Breast epithelium (tissue), 4 donors: ENCODE results near the gene SPATC1L. TPM values are rescaled to one million over a fixed set of nuclear protein-coding genes. Genes with fewer than 3 reads are reported as not detected.
"Not testable (repeated sequence)": the region's sequence is repeated elsewhere in the genome, so short reads cannot be mapped to it uniquely, and the experiment has no call there.

ENCODE experiments used
- DNase-seq, 2 donors: peaks; one replicate each; pipeline ENCODE4 v3.0.0-alpha.2; 2019; ENCODE audit warnings: low spot score in 2 of 2
- H3K27ac ChIP-seq, 2 donors: fragments of 200-600 bp; sonication (generic) in 1 of 2; one replicate each; pipeline ENCODE4 v1.5.1; 2016 to 2019; ENCODE audit warnings: mild to moderate bottlenecking in 1 of 2
- H3K27me3 ChIP-seq, 2 donors: fragments of 200-600 bp; sonication (generic) in 1 of 2; one replicate each; pipeline versions ENCODE4 v1.5.1 to v1.6.0; 2017 to 2019; ENCODE audit warnings: control low read depth in 1 of 2, mild to moderate bottlenecking in 1 of 2
- H3K36me3 ChIP-seq: fragments of 200-600 bp; one replicate; pipeline ENCODE4 v1.5.1; 2019
- H3K4me1 ChIP-seq, 2 donors: fragments of 200-600 bp; sonication (generic); one replicate each; pipeline ENCODE4 v1.5.1; 2016 to 2019; ENCODE audit warnings: control low read depth in 1 of 2
- H3K4me3 ChIP-seq, 3 donors: fragments of 200-600 bp; sonication (generic); 1 replicate in 2 of 3; 2 replicates in 1 of 3; pipeline ENCODE4 v1.5.1; 2016 to 2019; ENCODE audit warnings: mild to moderate bottlenecking in 3 of 3, moderate library complexity in 2 of 3
- H3K9me3 ChIP-seq, 2 donors: fragments of 200-600 bp; sonication (generic) in 1 of 2; one replicate each; pipeline ENCODE4 v1.5.1; 2016 to 2019; ENCODE audit warnings: control low read depth in 1 of 2
- POLR2A ChIP-seq: fragments of 450-650 bp; IDR thresholded peaks from one replicate; pipeline ENCODE4 v1.6.1; 2016; ENCODE audit warnings: antibody characterized with exemption, mild to moderate bottlenecking, moderate library complexity
- POLR2AphosphoS5 ChIP-seq, 3 donors: sonication (generic); formaldehyde crosslinking; IDR thresholded peaks; one replicate each; pipeline ENCODE4 v1.6.1; 2017; ENCODE audit warnings: antibody characterized with exemption in 3 of 3
- intact Hi-C: fragments of 100-400 bp; cut with DNase I; formaldehyde crosslinking; loops from one replicate; pipeline ENCODE4 v1.15.1; 2023; ENCODE audit warnings: low total_unique reads
- total RNA-seq, 3 donors: library from RNA; depleted of rRNA; stranded (reverse); fragments of >200 nt; gene quantifications; one replicate each; pipeline ENCODE4 v1.1.0, GENCODE V29; 2016
- TF ChIP-seq, protein P1 (sequence below), 3 donors: fragments of 450-650 bp; IDR thresholded peaks; one replicate each; pipeline ENCODE4 v1.5.1; 2016 to 2017; ENCODE audit warnings: antibody characterized with exemption in 3 of 3, mild to moderate bottlenecking in 3 of 3, moderate library complexity in 3 of 3

The SPATC1L gene
- total RNA-seq, 3 donors from 2014 or later = 1.6 to 7.0 (median 6.2) TPM

DNA sequence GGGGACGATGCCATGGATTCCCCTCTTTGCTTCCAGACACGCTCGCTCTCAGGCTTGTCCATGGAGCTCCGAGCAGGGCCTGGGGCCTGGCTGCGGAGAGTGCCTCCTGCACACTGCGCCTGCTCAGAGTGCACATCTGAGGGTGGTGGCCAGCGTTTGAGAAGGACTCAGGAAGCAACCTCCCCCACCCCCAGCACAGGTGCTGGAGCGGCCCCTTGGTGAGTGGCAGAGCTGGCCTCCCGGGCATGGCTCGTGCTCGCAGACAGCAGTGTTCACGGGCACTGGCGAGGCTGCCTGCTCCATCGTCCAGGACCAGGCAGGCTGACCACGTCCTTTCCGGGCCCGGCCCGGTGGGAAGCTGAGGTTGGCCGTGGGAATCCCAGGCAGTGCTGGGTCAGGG, 2.8 kb downstream of the SPATC1L start:
- Histone ChIP-seq H3K9me3 (peaks cover 0 to 5% of the 10 kb centered on the region in 2 donors), H3K27me3 (no peaks in the 10 kb centered on the region), H3K4me3 (no peak overlapping the region), H3K4me1 (no peaks in the 10 kb centered on the region), H3K27ac (no peak overlapping the region), H3K36me3 (no peaks in the 10 kb centered on the region)
- intact Hi-C loops = no loop called here
- TF ChIP-seq POLR2AphosphoS5 (IDR thresholded peaks at IDR 0.05) (no peak), POLR2A (no peak)
- TF ChIP-seq, protein P1, sequence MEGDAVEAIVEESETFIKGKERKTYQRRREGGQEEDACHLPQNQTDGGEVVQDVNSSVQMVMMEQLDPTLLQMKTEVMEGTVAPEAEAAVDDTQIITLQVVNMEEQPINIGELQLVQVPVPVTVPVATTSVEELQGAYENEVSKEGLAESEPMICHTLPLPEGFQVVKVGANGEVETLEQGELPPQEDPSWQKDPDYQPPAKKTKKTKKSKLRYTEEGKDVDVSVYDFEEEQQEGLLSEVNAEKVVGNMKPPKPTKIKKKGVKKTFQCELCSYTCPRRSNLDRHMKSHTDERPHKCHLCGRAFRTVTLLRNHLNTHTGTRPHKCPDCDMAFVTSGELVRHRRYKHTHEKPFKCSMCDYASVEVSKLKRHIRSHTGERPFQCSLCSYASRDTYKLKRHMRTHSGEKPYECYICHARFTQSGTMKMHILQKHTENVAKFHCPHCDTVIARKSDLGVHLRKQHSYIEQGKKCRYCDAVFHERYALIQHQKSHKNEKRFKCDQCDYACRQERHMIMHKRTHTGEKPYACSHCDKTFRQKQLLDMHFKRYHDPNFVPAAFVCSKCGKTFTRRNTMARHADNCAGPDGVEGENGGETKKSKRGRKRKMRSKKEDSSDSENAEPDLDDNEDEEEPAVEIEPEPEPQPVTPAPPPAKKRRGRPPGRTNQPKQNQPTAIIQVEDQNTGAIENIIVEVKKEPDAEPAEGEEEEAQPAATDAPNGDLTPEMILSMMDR (IDR thresholded peaks at IDR 0.05) = no peak
- peak in 1 of 2 donors; percentile 16 for DNase-seq

- TF ChIP-seq POLR2A (no peak), POLR2AphosphoS5 (IDR thresholded peaks at IDR 0.05) (no peak)
- TF ChIP-seq, protein P1 (IDR thresholded peaks at IDR 0.05) = no peak
- Histone ChIP-seq H3K27me3 (no peaks in the 10 kb centered on the region), H3K27ac (no peak overlapping the region), H3K9me3 (peaks cover 0 to 5% of the 10 kb centered on the region in 2 donors), H3K4me1 (no peaks in the 10 kb centered on the region), H3K4me3 (no peak overlapping the region), H3K36me3 (no peaks in the 10 kb centered on the region)
- DNase-seq = peak; percentile 15 to 48
- intact Hi-C loops = no loop called here
Observed at GRCh38 chr21:46180778-46181391, 3.4 kb downstream of the SPATC1L start.

DNA sequence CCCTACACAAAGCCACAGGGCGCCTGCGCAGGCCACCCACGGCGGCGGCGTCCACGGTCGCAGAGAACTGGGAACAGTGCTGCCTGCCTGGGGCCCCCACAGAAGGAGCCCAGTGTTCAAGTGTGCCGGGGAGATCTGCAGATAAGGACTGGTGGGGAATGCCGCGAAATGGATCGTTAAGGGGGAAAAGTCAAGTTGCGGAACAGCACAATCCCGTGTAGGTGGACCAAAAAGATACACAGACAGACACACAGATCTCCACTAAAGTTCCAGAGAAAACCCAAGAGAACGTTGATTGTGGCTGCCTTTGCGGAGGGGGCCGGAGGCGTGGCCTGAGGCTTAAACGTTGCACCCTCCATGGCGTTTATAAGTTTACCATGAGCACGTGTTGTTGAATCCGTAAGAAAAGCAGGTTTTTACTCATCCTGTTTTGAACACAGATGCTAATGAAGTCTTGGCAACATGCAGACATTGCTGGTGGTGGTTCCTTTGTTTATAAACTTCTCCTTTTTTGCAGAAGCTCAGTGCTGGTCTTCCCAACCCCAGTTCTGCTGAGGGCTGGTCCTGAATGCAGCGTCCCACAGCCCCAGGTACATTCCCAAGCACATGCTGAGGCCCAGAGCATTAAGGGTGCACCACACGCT, 4.1 kb downstream of the SPATC1L start:
- intact Hi-C loops = no loop called here
- Histone ChIP-seq H3K27me3 (no peaks in the 10 kb centered on the region), H3K9me3 (peaks cover 0 to 5% of the 10 kb centered on the region in 2 donors), H3K36me3 (no peaks in the 10 kb centered on the region), H3K4me1 (no peaks in the 10 kb centered on the region), H3K4me3 (no peak overlapping the region), H3K27ac (no peak overlapping the region)
- DNase-seq = peak in 1 of 2 donors; percentile 7
- TF ChIP-seq POLR2A = no peak
- TF ChIP-seq POLR2AphosphoS5 (IDR thresholded peaks at IDR 0.05) = no peak
- TF ChIP-seq, protein P1 (IDR thresholded peaks at IDR 0.05) = no peak

DNA sequence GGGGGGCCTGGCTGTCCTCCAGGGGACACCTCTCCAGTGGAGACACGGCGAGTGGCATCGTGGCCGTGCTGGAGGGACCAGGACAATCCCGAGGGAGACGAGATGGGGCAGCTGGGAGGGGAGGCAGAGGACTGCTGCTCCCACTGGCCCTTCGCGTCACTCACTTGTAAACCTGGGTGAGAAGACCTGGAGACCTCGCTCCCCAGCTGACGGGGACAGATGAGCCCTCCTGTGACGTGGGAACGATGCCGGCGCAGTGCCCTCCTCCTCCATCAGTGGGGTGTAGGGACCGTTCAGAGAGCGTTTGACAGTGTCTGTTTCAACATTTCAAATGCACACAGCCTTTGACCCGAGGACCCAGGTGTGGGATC, 4.6 kb downstream of the SPATC1L start:
- TF ChIP-seq POLR2AphosphoS5 (IDR thresholded peaks at IDR 0.05) = no peak
- TF ChIP-seq, protein P1 (IDR thresholded peaks at IDR 0.05) = no peak
- TF ChIP-seq POLR2A = no peak
- intact Hi-C loops = no loop called here

DNA sequence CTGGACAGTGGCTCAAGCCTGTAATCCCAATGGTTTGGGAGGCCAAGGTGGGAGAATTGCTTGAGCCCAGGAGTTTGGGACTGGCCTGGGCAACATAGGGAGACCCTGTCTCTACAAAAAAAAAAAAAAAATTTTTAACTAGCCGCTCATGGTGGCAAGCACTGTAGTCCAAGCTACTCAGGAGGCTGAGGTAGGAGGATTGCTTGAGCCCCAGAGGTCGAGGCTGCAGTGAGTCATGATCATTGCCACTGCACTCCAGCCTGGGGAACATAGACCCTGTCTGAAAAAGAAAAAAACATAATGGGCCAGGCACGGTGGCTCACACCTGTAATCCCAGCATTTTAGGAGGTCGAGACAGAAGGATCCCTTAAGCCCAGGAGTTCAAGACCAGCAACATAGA, 5.3 kb downstream of the SPATC1L start:
- TF ChIP-seq POLR2A (no peak), POLR2AphosphoS5 (IDR thresholded peaks at IDR 0.05) (no peak)
- TF ChIP-seq, protein P1 (IDR thresholded peaks at IDR 0.05) = no peak
- intact Hi-C loops = no loop called here
- no peak overlapping the region for H3K27ac ChIP-seq
- no peaks in the 10 kb centered on the region for H3K4me1 ChIP-seq
- H3K27me3 ChIP-seq = no peaks in the 10 kb centered on the region
- H3K9me3 ChIP-seq = peaks cover 0 to 5% of the 10 kb centered on the region in 2 donors
- no peak overlapping the region for H3K4me3 ChIP-seq
- peak in 1 of 2 donors; percentile 9 for DNase-seq
- H3K36me3 ChIP-seq = no peaks in the 10 kb centered on the region

More for the DNA sequence above, 4.6 kb downstream of the SPATC1L start:
- peak in 1 of 2 donors; percentile 16 for DNase-seq
- Histone ChIP-seq H3K4me3 (no peak overlapping the region), H3K36me3 (no peaks in the 10 kb centered on the region), H3K27ac (no peak overlapping the region), H3K4me1 (no peaks in the 10 kb centered on the region), H3K27me3 (no peaks in the 10 kb centered on the region), H3K9me3 (peaks cover 0 to 5% of the 10 kb centered on the region in 2 donors)

GRCh38 chr21:46176443-46177129, 7.7 kb downstream of the SPATC1L start:
- H3K27ac ChIP-seq, DNase-seq, H3K9me3 ChIP-seq, intact Hi-C loops, H3K27me3 ChIP-seq, H3K4me3 ChIP-seq, H3K36me3 ChIP-seq, H3K4me1 ChIP-seq: not testable (repeated sequence)
